ENCODE measurements around the gene HECW1. TPM values are rescaled to one million over a fixed set of nuclear protein-coding genes. Genes with fewer than 3 reads are reported as not detected.
A peak's percentile ranks its signal among the peaks of the same experiment; 100 is the strongest.
"Not testable (repeated sequence)": the region's sequence is repeated elsewhere in the genome, so short reads cannot be mapped to it uniquely, and the experiment has no call there.

HECW1 gene
- total RNA-seq, 1 donor from 2014 or later, result not detected

- TF ChIP-seq CTCF (conservative IDR thresholded peaks at IDR 0.05; ENCODE audit: low read depth, low read length), result no peak
- no peak for DNase-seq (ENCODE audit: low read depth)
- no peak overlapping the region for H3K4me3 ChIP-seq (ENCODE audit: low read depth, low read length)
Observed at GRCh38 chr7:43562383-43562782, 449.9 kb downstream of the HECW1 start.

GRCh38 chr7:43565786-43566185 is 453.3 kb downstream of the HECW1 start:
- no peak for DNase-seq (ENCODE audit: low read depth)
- no peak for TF ChIP-seq CTCF (conservative IDR thresholded peaks at IDR 0.05; ENCODE audit: low read depth, low read length)
- no peak overlapping the region for H3K4me3 ChIP-seq (ENCODE audit: low read depth, low read length)

GRCh38 chr7:43568529-43568928 is 456.1 kb downstream of the HECW1 start:
- no peak overlapping the region for H3K4me3 ChIP-seq (ENCODE audit: low read depth, low read length)
- no peak for TF ChIP-seq CTCF (conservative IDR thresholded peaks at IDR 0.05; ENCODE audit: low read depth, low read length)
- DNase-seq (ENCODE audit: low read depth), result no peak

GRCh38 chr7:43569424-43569823 is 457.0 kb downstream of the HECW1 start:
- no peak for DNase-seq (ENCODE audit: low read depth)
- no peak for TF ChIP-seq CTCF (conservative IDR thresholded peaks at IDR 0.05; ENCODE audit: low read depth, low read length)
- no peak overlapping the region for H3K4me3 ChIP-seq (ENCODE audit: low read depth, low read length)

GRCh38 chr7:43570688-43571365 is 458.4 kb downstream of the HECW1 start:
- no peak for TF ChIP-seq CTCF (conservative IDR thresholded peaks at IDR 0.05; ENCODE audit: low read depth, low read length)
- DNase-seq (ENCODE audit: low read depth), result no peak

GRCh38 chr7:43572516-43573049 is 460.1 kb downstream of the HECW1 start:
- DNase-seq (ENCODE audit: low read depth), result peak; percentile 98
- no peak overlapping the region for H3K4me3 ChIP-seq (ENCODE audit: low read depth, low read length)
- TF ChIP-seq CTCF (conservative IDR thresholded peaks at IDR 0.05; ENCODE audit: low read depth, low read length), result no peak

More at GRCh38 chr7:43570688-43571365, 458.4 kb downstream of the HECW1 start:
- H3K4me3 ChIP-seq (ENCODE audit: low read depth, low read length), result no peak overlapping the region

GRCh38 chr7:43573832-43574231 is 461.4 kb downstream of the HECW1 start:
- H3K4me3 ChIP-seq (ENCODE audit: low read depth, low read length); DNase-seq (ENCODE audit: low read depth): not testable (repeated sequence)

All from epithelial cell of proximal tubule (primary cell).